HepG2 (cell line): ENCODE data around the gene FXYD1. TPM values are rescaled to one million over a fixed set of nuclear protein-coding genes. Genes with fewer than 3 reads are reported as not detected.

ENCODE experiments used
- CAMTA2 ChIP-seq: sonication (generic); formaldehyde crosslinking; IDR thresholded peaks from 2 replicates; pipeline ENCODE4 v1.4.0; 2020; ENCODE audit warnings: mild to moderate bottlenecking, missing genetic modification reagents, borderline replicate concordance
- EHMT2 ChIP-seq: fragments of 200-600 bp; sonication (generic); IDR thresholded peaks from 2 replicates; pipeline ENCODE4 v1.7.0; 2017; ENCODE audit warnings: antibody characterized with exemption, low read depth, low read length, borderline replicate concordance
- ERF ChIP-seq: IDR thresholded peaks from 2 replicates; pipeline ENCODE4 v1.6.1; 2018; ENCODE audit warnings: missing biosample characterization, missing genetic modification reagents
- GATAD2A ChIP-seq: IDR thresholded peaks from 2 replicates; pipeline ENCODE4 v1.6.1; 2016
- GZF1 ChIP-seq: sonication (generic); formaldehyde crosslinking; IDR thresholded peaks from 2 replicates; pipeline ENCODE4 v1.5.1; 2020; ENCODE audit warnings: mild to moderate bottlenecking, missing genetic modification reagents
- HES4 ChIP-seq: sonication (generic); formaldehyde crosslinking; IDR thresholded peaks from 2 replicates; pipeline ENCODE4 v1.9.0; 2021; ENCODE audit warnings: mild to moderate bottlenecking, missing genetic modification reagents, borderline replicate concordance
- HNF1B ChIP-seq: sonication (generic); formaldehyde crosslinking; IDR thresholded peaks from 2 replicates; pipeline ENCODE4 v1.5.1; 2020; ENCODE audit warnings: mild to moderate bottlenecking, moderate library complexity, missing genetic modification reagents
- HNF4G ChIP-seq, 2 experiments: sonication (generic) in 1 of 2; formaldehyde crosslinking in 1 of 2; IDR thresholded peaks; 2 replicates each; pipeline versions ENCODE4 v1.4.0 to v1.6.1; 2011 to 2020; ENCODE audit warnings: borderline replicate concordance in 2 of 2, low read depth in 2 of 2, mild to moderate bottlenecking in 2 of 2, low read length in 1 of 2, missing genetic modification reagents in 1 of 2, moderate library complexity in 1 of 2
- MTA1 ChIP-seq: sonication (generic); formaldehyde crosslinking; IDR thresholded peaks from 2 replicates; pipeline ENCODE4 v1.4.0; 2020; ENCODE audit warnings: missing genetic modification reagents, mild to moderate bottlenecking, borderline replicate concordance
- MTF1 ChIP-seq: sonication (generic); formaldehyde crosslinking; IDR thresholded peaks from 2 replicates; pipeline ENCODE4 v1.5.0; 2020; ENCODE audit warnings: missing genetic modification reagents
- NCOA1 ChIP-seq: sonication (generic); formaldehyde crosslinking; IDR thresholded peaks from 2 replicates; pipeline ENCODE4 v1.9.0; 2021; ENCODE audit warnings: missing genetic modification reagents
- NCOR1 ChIP-seq: fragments of 200-600 bp; sonication (generic); IDR thresholded peaks from 2 replicates; pipeline ENCODE4 v1.7.0; 2017; ENCODE audit warnings: antibody characterized with exemption, low read length, borderline replicate concordance
- NFIC ChIP-seq: IDR thresholded peaks from 2 replicates; pipeline ENCODE4 v1.6.1; 2012; ENCODE audit warnings: mild to moderate bottlenecking, low read length, inconsistent platforms
- NR2F2 ChIP-seq: IDR thresholded peaks from 2 replicates; pipeline ENCODE4 v1.6.1; 2012; ENCODE audit warnings: low read depth, inconsistent platforms, borderline replicate concordance
- PRDM10 ChIP-seq: sonication (generic); formaldehyde crosslinking; IDR thresholded peaks from 2 replicates; pipeline ENCODE4 v1.4.0; 2020; ENCODE audit warnings: low read depth, missing genetic modification reagents
- SMARCC2 ChIP-seq: fragments of 450-650 bp; IDR thresholded peaks from 2 replicates; pipeline ENCODE4 v1.6.1; 2017; ENCODE audit warnings: antibody characterized with exemption, mild to moderate bottlenecking
- SOX5 ChIP-seq: IDR thresholded peaks from 2 replicates; pipeline ENCODE4 v1.6.1; 2016; ENCODE audit warnings: borderline replicate concordance
- SRY ChIP-seq: sonication (generic); formaldehyde crosslinking; IDR thresholded peaks from 2 replicates; pipeline ENCODE4 v1.8.0; 2022; ENCODE audit warnings: mild to moderate bottlenecking, missing genetic modification reagents
- ZNF121 ChIP-seq: sonication (generic); formaldehyde crosslinking; IDR thresholded peaks from 2 replicates; pipeline ENCODE4 v1.5.0; 2020; ENCODE audit warnings: mild to moderate bottlenecking, missing genetic modification reagents
- ZNF501 ChIP-seq: sonication (generic); formaldehyde crosslinking; IDR thresholded peaks from 2 replicates; pipeline ENCODE4 v1.5.1; 2020; ENCODE audit warnings: mild to moderate bottlenecking, moderate library complexity, missing genetic modification reagents
- ZNF563 ChIP-seq: sonication (generic); formaldehyde crosslinking; IDR thresholded peaks from 2 replicates; pipeline ENCODE4 v1.8.0; 2022; ENCODE audit warnings: mild to moderate bottlenecking, moderate library complexity, missing genetic modification reagents
- ZNF577 ChIP-seq: sonication (generic); formaldehyde crosslinking; IDR thresholded peaks from 2 replicates; pipeline ENCODE4 v1.4.0; 2020; ENCODE audit warnings: mild to moderate bottlenecking, low read depth, missing genetic modification reagents, borderline replicate concordance
- ZNF589 ChIP-seq: sonication (generic); formaldehyde crosslinking; conservative IDR thresholded peaks from 2 replicates; pipeline ENCODE4 v1.8.0; 2022; ENCODE audit warnings: mild to moderate bottlenecking, moderate library complexity, missing genetic modification reagents
- ZNF629 ChIP-seq: sonication (generic); formaldehyde crosslinking; conservative IDR thresholded peaks from 2 replicates; pipeline ENCODE4 v1.5.0; 2020; ENCODE audit warnings: missing genetic modification reagents
- ZNF773 ChIP-seq: sonication (generic); formaldehyde crosslinking; IDR thresholded peaks from 2 replicates; pipeline ENCODE4 v1.4.0; 2020; ENCODE audit warnings: missing genetic modification reagents, borderline replicate concordance
- ZSCAN21 ChIP-seq: sonication (generic); formaldehyde crosslinking; IDR thresholded peaks from 2 replicates; pipeline ENCODE4 v1.8.0; 2022; ENCODE audit warnings: mild to moderate bottlenecking, missing genetic modification reagents, moderate library complexity, borderline replicate concordance
- polyA plus RNA-seq, 8 experiments: library from polyadenylated mRNA; depleted of rRNA in 3 of 8; stranded (reverse) in 7 of 8; unstranded in 1 of 8; fragments of >200 nt; fragmentation: Illumina TruSeq in 4 of 8; extraction: Trizol in 4 of 8; gene quantifications; 2 replicates each; pipeline versions ENCODE4 v1.2.1 to v1.2.3, GENCODE V29; 2011 to 2016; ENCODE audit warnings: low read depth in 4 of 8, missing spikeins in 1 of 8, mixed read lengths in 1 of 8; ENCODE audit not compliant: insufficient read depth in 1 of 8
- total RNA-seq, 5 experiments: library from RNA; depleted of rRNA; stranded (reverse); fragments of >200 nt; fragmentation: Illumina TruSeq; extraction: Trizol; gene quantifications; 2 replicates each; pipeline ENCODE4 v1.2.3, GENCODE V29; 2016; ENCODE audit warnings: low read depth in 1 of 5

FXYD1 gene
- total and polyA plus RNA-seq, 2 of the 13 experiments (the other 11 are each of a cell fraction or from before 2014, with no cell fraction given) = 31.2 TPM; not detected in 1

- TF ChIP-seq ZNF589 (CRISPR knock-in tag) (no peak), SMARCC2 (no peak), HNF4G (IDR thresholded peaks at IDR 0.05; ENCODE audit: borderline replicate concordance, low read depth, low read length) (no peak), HNF4G (CRISPR knock-in tag; IDR thresholded peaks at IDR 0.05; ENCODE audit: borderline replicate concordance, low read depth) (no peak), HNF1B (no peak), SOX5 (CRISPR knock-in tag) (peak; percentile 87; the same call in 1 of the 2 replicates), ZNF563 (CRISPR knock-in tag) (peak; percentile 74; the same call in 1 of the 2 replicates), GZF1 (CRISPR knock-in tag) (no peak), HES4 (CRISPR knock-in tag) (no peak), MTF1 (CRISPR knock-in tag) (no peak), NR2F2 (no peak), SRY (CRISPR knock-in tag) (no peak), ZNF577 (no peak), ZSCAN21 (CRISPR knock-in tag) (no peak), ZNF121 (CRISPR knock-in tag) (no peak), ERF (CRISPR knock-in tag) (peak; percentile 60; the same call in 1 of the 2 replicates), ZNF501 (CRISPR knock-in tag) (peak; percentile 47; the same call in 1 of the 2 replicates), NCOR1 (no peak), GATAD2A (CRISPR knock-in tag) (peak; percentile 57), EHMT2 (no peak), ZNF629 (CRISPR knock-in tag) (peak; percentile 96), NCOA1 (CRISPR knock-in tag) (no peak), CAMTA2 (no peak), ZNF773 (CRISPR knock-in tag) (no peak), NFIC (no peak), PRDM10 (peak; percentile 53; the same call in 1 of the 2 replicates), MTA1 (CRISPR knock-in tag) (no peak)
Measured at GRCh38 chr19:35107545-35107944, 31.1 kb upstream of the FXYD1 start (continued).
